GM19035 (cell line): ENCODE results near the gene ARMC9.
"Not testable (repeated sequence)": the region's sequence is repeated elsewhere in the genome, so short reads cannot be mapped to it uniquely, and the experiment has no call there.

Experiments
- ATAC-seq: cut with Tn5 transposase; IDR thresholded peaks from one replicate; pipeline ENCODE4 v1.9.1; 2021; ENCODE audit not compliant: unreplicated experiment

ARMC9 gene

DNA sequence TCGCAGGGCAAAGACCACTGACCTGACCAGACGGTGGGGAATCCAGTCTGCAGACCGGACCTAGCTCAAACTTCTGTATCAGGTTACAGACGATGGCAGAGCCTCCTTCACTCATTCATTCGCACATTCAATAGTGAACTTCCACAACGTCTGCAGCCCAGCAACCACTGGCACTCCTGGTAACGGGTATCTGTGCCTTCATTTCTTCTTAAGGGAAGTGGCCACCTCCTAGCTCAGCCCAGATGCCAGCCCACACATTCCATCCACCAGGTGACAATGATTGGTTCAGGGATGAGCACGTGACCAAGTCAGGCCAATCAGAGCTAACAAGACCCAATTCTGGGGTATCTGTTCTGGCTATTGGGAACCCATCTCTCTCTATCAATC lies 15.9 kb upstream of the ARMC9 start:
- no peak for ATAC-seq

DNA sequence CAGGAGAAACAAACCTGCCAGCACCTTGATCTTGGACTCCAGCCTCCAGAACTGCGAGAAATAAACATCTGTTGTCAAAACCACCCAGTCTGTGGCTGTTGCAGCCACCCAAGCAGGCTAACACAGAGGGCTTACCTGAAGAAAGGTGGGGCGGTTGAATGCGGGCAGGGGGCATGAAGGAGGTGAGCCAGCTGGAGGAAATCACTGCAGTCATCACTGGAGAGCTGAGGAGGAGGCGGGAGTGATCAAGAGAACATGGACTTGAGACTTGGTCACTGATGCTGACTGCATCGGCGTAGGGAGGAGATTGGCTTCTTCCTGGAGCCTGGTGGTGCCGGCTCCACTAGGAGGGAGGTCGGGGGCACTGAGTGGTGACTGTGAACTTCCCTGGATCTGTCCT lies 14.6 kb upstream of the ARMC9 start:
- ATAC-seq = no peak

DNA sequence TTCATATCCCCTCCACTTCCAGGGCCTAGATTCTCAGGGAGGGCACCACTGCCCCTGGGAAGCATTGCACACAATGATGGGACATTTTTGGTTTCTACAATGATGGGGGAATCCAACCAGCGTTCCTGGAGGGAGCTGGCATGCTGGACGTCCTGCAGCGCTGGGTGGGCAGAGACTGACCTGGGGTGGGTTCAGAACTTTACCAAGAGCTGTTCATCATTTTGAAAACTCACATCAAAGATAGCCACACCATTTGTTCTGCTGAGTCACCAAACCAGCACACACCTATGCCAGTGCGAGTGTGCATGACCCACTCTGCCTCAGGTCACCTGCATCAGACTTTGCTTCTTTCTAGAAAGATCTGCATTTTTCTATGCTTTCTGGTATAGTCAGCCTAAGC lies 14.1 kb upstream of the ARMC9 start:
- no peak for ATAC-seq

DNA sequence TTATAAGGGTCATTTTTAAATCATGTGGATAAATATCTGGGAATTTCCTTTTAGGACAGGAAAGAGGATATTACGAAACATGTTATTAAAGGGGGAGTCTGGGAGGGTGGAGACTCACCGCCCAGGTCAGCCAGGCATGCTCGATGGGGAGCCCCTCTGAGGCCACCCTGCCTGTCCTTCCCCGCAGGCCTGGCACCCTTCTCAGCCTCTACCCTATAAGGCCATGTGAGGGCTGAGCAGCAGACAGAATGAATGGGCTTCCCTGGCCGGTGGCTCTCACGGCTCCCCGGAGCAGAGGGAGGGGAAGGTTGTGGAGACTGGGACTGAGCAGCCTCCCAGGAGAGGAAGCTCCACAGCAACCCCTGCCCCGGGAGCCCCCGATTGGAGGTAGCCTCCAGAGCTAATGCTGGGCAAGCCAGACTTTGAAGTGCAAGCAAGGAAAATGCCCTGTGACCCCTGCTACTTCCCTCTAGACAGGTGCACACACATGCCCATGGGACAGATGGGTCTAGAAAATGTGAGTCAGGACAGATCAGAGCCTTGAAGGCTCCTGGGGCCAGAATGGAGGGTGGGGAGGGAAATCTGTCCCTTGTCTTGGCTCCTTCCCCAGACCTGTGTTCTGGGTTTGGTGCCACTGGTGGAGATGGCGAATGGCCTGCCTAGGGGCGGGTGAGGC lies 13.2 kb upstream of the ARMC9 start:
- no peak for ATAC-seq

DNA sequence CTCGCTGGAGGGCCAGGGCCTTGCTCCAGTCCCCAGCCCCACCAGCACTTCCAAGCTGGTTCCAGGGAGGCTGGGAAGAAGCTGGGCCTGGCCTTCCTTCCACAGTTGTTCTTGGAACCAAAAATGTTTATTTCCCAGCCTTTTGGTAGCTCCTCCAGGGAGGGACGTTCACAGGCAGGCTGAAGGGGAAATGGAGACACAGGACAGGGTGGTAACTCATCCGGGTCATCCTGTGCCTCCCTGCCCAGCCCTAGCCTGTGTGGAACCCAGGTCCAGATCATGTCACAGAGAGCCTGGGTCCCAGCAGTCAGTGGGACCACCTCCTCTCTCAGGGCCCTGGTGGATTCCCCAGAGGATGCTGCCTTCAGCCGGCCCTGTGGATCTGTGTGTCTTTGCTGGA lies 12.5 kb upstream of the ARMC9 start:
- no peak for ATAC-seq

DNA sequence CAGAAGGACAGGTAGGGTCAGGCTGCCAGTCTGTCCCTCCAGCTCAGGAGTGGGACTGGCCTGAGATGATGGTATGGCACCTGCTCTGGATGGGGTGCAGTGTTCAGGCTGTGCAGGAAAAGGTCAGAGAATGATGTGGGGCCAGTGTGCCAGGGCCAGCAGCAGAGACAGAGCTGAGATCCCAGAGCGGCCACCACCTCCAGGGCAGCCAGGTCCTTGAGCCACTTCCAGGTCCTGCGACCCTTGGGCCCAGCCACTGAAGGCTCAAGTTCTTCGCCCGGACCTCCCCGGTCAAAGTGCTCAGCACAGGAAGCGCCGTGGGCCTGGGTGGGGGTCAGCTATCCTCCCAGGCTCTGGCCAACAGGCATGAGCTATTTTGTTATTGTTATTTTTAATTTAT lies 12.1 kb upstream of the ARMC9 start:
- ATAC-seq = no peak

DNA sequence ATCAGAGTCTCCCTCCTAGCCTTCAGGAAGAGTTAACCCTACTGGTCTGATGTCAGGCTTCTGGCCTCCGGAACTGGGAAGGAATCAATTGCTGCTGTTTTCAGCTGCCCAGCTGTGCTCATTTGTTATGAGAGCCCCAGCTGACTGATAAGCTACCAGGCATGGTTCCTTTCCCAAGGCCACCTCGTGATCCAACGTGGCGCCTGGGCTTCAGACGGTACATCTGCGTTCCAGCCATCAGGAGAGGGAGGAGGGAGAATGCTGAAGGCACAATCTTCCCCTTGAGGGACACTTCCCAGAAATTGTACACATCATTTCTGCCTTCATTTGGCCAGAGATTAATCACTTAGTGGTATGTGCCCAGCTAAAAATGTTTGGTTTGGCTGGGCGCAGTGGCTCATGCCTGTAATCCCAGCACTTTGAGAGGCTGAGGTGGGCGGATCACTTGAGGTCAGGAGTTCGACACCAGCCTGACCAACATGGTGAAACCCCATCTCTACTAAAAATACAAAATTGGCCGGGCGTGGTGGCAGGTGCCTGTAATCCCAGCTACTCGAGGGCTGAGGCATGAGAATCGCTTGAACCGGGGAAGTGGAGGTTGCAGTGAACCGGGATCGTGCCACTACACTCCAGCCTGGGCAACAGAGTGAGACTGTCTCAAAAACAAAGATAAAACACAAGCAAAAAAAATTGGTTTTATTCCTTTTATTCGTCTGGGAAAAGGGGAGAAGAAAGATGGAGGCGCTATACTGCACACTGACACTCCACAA lies 10.5 kb upstream of the ARMC9 start:
- ATAC-seq = no peak

DNA sequence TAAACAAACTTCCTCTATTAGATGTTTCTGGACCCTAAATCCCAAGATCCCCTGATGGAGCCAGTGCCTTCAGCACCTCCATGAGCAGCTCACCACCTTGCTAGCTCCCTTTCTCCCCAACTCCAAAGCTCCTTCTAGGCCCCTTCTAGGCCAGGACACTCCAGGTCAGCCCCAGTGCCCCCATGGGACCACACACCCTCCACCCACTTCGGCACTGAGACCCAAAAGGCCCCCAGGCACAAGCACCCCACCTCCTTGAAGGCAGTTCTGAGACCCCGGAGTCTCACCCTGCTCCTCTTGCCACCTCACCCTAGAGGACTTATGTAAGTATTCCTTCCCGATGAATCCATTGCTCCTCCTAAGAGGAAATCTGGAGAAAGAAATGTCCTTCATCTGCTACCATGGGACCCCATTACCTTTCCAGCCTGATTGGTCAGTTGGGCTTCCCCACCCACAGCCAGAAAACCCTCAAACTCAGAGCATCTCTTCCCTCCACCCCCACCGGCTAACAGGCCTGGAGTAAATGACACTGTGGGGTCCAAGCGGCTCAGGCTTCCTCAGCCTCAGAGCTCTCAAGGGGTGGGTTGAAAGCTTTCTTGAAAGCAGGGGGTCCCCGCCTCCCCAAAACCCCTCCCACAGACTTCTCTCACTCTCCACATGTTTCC lies 9.8 kb upstream of the ARMC9 start:
- ATAC-seq = no peak

DNA sequence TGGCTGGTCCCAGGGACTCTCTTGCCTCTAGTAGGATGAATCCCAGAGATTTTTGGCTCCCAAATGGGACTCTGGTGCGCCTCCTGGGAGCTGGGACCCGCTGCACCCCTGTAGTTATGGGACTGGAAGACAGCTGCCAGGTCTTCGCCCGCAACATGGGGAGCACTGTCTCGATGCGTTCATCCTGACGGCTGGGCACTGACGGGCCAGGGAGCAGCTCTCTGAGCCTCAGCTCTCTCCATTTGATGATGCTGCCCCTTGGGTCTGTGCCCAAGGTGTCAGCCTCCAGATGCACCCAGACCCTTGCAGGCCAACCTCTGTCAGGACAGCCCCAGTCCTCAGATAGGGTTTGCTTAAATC lies 9.3 kb upstream of the ARMC9 start:
- ATAC-seq = no peak

DNA sequence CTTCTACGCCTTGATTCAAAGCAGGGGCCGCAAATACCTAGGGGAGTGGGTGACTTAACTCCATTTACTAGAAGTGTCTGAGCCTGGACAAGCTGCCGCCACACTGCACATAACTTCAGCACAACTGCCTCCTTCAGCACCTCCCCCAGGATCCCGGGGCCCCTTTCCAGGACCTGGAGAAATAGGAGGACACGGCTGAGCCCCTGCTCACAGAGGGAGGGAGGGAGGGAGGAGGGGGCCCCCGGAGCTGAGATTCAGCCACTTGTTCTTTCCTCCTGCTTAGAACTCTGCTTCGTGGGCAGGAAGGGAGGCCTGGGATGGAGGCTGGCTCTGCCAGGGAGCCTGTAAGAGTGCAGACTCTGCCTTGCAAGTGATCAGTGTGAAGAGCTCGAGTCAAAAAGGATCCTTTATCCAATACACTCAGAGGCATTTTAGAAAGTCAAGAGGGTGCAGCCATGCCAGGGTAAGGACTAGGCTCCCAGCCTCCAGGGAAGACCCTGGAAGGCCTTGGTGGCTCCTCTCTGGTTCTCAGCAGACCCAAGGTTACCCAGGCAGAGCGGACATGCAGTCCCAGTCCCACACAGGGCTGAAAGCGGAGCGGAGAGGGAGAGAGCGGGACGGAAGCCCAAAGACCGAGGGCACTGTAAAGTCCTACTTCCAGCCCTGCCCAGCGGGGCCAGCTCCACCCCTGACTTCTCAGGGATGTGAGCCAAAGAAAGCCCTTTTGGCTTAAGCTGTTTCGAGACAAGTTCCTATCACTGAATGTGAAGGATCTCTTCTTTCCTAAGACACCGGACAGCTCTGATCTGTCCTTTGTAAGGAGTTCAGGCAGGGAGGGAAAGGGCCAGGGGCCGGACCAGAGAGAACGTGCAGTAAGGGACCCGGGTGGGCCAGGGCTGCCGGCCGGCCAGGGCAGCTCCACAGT lies 8.6 kb upstream of the ARMC9 start:
- no peak for ATAC-seq

DNA sequence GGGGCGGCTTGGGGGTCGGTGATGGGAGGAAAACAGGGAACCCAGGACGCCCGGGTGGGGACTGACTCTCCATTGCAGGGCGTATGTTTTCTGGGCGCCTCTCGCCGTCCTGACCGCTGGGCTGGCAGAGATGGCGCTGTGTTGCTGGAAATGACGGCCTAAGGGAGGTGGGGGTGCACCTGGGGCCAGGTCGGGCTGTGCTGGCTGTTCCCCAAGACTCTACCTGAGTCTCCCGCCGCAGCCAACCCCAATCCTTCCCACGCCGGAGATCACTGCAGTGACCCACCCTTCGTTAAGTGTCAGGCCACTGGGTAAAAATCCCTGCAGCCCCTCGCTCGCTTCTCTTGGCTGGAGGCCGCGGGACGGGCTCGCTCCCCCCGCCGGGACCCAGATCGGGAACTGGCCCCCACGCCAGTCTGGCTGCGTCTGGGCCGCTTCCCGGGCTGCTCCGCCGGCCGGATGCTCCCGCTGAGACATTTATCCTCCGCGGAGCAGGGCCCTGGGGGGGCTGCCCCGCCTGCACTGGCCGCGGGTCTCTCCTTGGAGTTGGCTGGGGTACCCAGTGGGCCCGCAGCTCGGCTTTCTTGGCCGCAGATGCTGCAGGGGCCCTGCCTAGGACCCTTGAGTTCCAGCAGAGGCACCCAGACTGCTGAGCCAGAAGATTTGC lies 7.8 kb upstream of the ARMC9 start:
- ATAC-seq = no peak

DNA sequence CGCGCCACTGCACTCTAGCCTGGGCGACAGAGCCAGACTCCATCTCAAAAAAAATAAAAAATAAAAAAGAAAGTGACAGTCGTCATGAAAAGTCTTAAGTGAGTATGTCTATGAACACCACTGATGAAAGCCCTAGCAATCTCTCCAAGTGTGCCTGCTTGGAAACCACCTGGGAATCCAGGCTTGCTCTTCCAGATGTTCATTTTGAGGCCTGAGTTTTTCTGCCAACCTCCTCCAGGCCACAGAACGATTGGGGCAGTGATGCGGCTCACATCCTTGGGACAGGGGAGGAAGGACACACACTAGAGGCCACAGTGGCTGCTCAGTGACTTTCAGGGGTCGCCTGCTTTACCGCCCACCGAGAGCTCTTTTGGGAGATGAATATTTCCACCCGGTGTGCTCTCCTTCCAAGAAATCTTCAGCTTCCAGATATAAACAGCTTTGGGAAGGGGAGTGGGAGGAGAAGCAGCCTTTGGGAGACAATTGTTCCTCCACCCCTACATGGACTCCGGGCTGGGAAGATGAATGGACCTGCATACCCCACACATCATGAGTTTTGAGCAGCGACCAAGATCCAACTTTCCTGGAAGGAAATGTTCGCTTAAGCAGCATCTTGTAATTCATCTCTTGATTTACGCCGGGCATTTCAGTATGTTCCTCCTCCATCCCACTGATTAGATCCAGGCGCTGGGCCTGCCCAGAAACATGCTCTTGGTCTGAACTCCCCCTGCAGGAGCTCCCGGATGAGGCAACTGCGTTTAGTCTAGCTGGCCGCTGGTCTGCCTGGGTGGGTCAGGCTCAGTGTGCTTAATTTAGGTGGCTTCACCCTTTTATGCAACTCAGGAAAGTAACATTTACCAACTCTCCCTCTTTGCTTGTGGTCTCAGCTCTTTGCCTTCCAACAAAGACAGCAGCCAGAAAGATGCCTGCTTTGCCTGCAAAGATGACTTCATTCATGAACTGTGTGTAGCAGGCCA lies 6.2 kb upstream of the ARMC9 start:
- no peak for ATAC-seq

DNA sequence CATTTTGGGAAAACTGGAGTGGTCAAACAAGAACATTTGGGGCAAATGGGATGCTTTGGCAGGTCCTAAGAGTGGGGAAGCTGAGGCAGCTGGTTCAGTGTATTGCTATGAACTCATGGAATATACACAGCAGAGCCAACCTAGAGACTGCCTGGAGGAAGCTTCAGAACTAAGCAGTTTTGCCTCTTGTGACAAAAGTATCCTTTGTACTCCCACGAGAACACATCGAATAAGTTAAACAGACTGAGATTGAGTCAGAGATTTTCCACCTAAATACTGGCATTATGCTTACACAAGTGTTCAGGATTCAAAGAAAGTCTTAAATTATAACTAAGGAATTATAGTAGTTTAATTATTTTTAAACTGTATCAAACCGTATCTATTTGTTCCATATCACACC lies 5.2 kb upstream of the ARMC9 start:
- no peak for ATAC-seq

DNA sequence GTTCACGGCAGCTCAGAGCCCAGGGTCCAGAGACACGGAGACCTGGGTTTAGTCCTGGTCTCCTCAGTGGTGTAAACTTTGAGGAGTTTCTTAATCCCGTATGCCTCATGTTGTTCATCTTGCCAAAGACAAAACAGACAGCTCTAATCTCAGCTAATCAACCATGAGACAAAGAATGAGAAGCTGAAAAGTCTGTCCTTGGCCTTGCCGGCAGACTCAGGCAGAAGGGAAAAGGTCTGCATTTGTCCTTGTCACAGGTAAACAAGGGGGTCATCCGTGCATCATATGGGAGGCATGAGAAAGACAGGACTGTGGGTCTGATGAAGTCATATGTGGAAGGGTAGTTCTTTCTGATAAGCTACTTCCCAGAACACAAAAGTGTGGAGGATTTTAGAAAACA lies 1.8 kb upstream of the ARMC9 start:
- ATAC-seq = no peak

DNA sequence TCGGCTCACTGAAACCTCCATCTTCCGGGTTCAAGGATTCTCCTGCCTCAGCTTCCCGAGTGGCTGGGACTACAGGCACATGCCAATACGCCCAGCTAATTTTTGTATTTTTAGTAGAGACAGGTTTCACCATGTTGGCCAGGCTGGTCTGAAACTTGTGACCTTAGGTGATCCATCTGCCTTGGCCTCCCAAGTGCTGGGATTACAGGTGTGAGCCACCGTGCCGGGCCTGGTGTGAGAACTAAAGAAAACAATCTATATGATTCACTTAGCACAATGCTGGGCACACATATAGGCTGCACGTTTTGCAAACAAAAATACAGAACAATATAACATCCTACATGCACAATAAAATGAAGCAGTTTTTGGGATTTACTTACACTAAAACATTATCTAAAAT lies 1.2 kb upstream of the ARMC9 start:
- not testable (repeated sequence) for ATAC-seq

DNA sequence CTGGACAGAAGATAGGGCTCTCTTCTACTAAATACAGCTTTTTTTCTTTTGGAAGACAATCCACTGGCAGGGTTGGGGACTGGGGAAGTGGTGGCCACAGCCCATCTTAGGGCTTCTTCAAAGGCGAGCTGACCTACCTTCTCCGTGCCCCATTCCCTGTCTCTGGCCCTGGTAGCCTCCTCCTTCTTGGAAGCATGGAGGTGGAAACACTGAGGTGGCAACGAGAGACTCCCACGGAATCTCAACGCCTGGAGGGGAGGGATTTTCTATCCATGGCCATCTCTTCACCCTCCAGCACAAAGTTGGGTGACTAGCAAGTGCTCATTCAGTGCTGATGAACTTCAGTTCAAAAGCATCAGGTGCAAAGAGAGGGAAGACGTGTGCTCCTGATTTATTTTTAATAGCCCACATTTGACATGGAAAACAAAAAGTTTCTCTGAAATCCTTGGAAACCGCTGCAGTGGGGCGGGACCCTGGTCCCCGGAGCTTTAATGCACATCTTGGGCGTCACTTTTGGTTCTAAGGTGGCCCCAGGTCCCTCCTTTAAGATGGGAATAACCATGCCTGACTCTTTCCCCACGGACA lies 633 bp upstream of the ARMC9 start:
- ATAC-seq = no peak

DNA sequence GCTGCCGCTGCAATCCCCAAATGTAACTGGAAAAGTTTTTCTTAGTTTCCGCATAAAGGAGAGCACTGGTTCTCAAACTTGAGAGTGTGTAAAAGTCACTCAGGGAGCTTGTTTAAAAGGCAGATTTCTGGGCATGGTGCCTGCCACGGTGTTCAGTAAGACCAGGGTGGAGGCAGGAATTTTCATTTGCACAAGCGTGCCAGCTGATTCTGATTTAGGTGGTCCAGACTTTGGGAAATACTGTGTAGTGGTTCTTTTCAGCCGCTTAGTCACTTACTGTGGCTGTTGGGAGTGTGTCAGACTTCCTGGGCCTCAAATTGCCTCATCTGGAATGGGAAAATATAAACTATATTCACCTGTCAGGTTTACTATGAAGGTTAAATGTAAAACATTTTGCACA lies 788 bp downstream of the ARMC9 start:
- ATAC-seq = no peak

DNA sequence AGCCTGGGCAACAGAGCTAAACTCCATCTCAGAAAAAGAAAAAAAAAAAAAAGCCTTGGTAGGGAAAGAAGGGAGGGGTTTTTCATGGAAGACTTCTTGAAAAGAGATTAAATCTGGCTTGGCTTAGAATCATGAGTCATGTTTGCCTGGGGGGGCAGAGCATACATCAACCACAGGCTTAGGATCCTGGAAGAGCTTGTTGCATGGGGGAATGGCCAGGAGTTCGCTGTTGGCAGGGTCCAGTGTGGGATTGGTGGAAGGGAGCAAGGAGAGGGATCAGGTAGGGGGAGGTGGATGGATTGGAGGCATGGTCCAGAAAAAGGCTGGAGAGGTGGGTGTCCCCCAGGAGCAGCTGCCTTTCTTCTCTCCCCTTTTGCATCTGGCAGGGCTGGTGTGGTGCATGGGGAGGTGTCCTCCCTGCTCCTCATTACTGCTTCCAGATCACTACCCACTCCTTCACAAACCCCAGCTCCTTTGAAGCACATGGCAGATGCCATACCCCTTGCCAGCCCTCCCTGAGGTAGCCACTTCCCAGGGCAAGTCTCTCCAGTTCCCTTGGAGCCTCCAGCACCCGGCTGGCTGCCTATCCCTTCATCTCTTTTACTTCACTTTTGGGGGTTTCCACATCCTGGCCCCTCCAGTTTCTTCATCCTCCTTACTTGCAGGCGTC lies 2.5 kb downstream of the ARMC9 start:
- ATAC-seq = no peak

DNA sequence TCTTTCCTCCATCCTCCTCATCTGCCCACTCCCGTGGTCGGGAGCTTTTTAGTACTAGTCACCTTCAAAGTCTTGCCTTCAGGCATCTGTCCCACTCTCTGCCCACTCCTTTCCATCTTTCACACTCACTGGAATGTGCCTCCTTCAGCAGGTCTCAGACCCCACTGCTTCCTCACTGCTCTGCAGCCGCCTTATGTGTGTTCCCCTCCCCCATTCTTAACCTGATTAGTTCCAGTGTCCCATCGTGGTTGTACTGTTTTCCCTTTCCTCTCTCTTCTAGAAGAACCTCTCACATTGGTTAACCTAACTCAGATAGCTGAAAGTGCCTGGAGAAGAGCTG lies 3.0 kb downstream of the ARMC9 start:
- ATAC-seq = no peak
